Osteocyte (in vitro differentiated cells): ENCODE measurements around the gene KCNK4. TPM values are rescaled to one million over a fixed set of nuclear protein-coding genes. Genes with fewer than 3 reads are reported as not detected.
A peak's percentile ranks its signal among the peaks of the same experiment; 100 is the strongest.
"Not testable (repeated sequence)": the region's sequence is repeated elsewhere in the genome, so short reads cannot be mapped to it uniquely, and the experiment has no call there.

Source experiments
- DNase-seq: peaks from one replicate; pipeline ENCODE4 v3.0.0; 2021; ENCODE audit warnings: mixed read lengths; ENCODE audit not compliant: unreplicated experiment; ENCODE audit errors: extremely low spot score
- H3K27ac Mint-ChIP-seq: one replicate; pipeline ENCODE4 v1.8.0; 2021; ENCODE audit warnings: mild to moderate bottlenecking, mixed read lengths; ENCODE audit not compliant: unreplicated experiment
- H3K27me3 Mint-ChIP-seq: one replicate; pipeline ENCODE4 v1.8.0; 2021; ENCODE audit warnings: mixed read lengths; ENCODE audit not compliant: unreplicated experiment
- H3K36me3 Mint-ChIP-seq: one replicate; pipeline ENCODE4 v1.8.0; 2021; ENCODE audit warnings: mixed read lengths; ENCODE audit not compliant: unreplicated experiment
- H3K4me1 Mint-ChIP-seq: one replicate; pipeline ENCODE4 v1.8.0; 2021; ENCODE audit warnings: mixed read lengths; ENCODE audit not compliant: unreplicated experiment
- H3K4me3 Mint-ChIP-seq: one replicate; pipeline ENCODE4 v1.8.0; 2021; ENCODE audit warnings: mild to moderate bottlenecking, moderate library complexity, mixed read lengths; ENCODE audit not compliant: unreplicated experiment
- H3K9me3 Mint-ChIP-seq: one replicate; pipeline ENCODE4 v1.8.0; 2021; ENCODE audit warnings: mixed read lengths; ENCODE audit not compliant: unreplicated experiment
- total RNA-seq: library from RNA; stranded (reverse); gene quantifications from 2 replicates; pipeline ENCODE4 v1.2.1, GENCODE V29; 2021
- TF ChIP-seq, protein P1 (sequence below): fragments of 200-600 bp; sonication (generic); IDR thresholded peaks from 2 replicates; pipeline ENCODE4 v1.5.0; 2021; ENCODE audit warnings: antibody characterized with exemption, mild to moderate bottlenecking, moderate library complexity

KCNK4 gene
- total RNA-seq, 1 donor from 2014 or later, result 0.43 TPM

DNA sequence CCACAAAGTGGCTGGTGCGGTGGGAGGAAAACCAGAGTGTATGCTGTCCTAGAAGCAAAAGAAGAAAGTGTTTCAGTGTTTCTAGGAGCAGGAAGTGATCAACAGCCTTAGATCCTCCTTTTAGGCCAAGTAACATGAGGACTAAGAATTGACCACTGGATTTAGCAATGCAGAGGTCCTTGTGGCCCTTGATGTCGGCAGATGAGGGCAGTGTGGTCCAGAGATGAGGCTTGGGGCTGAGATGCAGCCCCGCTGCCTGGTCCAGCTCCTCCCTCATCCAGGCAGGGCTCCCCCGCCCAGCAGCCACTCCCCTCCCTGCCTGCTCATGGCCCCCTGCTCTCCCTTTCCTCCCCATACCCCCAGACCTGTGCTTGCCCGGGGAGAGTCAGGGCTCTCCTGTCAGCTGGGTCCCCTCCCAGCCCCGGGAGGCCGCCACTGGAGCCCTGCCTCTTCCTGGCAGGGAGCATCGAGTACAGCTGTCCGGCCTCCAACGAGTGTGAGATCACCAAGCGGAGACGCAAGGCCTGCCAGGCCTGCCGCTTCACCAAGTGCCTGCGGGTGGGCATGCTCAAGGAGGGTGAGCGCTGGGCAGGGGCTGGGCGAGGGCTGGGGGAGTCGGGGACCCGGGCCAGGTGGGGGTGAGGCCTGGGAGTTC lies 22.5 kb downstream of the KCNK4 start:
- H3K9me3 Mint-ChIP-seq, result no peaks in the 10 kb centered on the region
- H3K4me3 Mint-ChIP-seq, result no peak overlapping the region
- H3K36me3 Mint-ChIP-seq, result peaks cover 4% of the 10 kb centered on the region
- DNase-seq, result no peak
- H3K4me1 Mint-ChIP-seq, result peaks cover 13% of the 10 kb centered on the region
- H3K27me3 Mint-ChIP-seq, result no peaks in the 10 kb centered on the region
- TF ChIP-seq, protein P1, sequence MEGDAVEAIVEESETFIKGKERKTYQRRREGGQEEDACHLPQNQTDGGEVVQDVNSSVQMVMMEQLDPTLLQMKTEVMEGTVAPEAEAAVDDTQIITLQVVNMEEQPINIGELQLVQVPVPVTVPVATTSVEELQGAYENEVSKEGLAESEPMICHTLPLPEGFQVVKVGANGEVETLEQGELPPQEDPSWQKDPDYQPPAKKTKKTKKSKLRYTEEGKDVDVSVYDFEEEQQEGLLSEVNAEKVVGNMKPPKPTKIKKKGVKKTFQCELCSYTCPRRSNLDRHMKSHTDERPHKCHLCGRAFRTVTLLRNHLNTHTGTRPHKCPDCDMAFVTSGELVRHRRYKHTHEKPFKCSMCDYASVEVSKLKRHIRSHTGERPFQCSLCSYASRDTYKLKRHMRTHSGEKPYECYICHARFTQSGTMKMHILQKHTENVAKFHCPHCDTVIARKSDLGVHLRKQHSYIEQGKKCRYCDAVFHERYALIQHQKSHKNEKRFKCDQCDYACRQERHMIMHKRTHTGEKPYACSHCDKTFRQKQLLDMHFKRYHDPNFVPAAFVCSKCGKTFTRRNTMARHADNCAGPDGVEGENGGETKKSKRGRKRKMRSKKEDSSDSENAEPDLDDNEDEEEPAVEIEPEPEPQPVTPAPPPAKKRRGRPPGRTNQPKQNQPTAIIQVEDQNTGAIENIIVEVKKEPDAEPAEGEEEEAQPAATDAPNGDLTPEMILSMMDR, result no peak
- H3K27ac Mint-ChIP-seq, result peak overlapping the region; percentile 37

DNA sequence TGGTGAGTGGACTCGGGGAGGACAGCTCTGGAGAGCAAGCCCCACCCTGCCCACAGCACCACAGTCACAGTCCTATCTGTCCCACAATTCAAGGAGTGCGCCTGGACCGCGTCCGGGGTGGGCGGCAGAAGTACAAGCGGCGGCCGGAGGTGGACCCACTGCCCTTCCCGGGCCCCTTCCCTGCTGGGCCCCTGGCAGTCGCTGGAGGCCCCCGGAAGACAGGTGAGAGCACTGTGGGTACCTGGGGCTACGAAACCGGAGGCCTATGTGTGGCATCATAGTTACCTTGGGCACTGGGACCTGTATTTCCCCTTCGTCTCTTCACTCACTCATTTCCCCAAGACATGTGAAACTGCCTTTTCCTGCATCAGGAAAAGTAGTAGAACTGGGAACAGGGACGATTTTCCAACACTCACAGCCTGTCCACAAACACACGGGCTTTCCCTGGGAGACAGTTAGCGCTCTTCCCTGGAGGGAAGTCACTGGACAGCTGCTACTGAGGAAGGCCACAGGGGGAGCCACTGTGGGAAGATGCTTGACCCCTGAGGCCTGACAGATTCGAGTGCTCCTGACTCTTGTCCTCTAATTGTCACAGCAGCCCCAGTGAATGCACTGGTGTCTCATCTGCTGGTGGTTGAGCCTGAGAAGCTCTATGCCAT lies 23.2 kb downstream of the KCNK4 start:
- DNase-seq, result no peak
- H3K27ac Mint-ChIP-seq, result no peak overlapping the region
- H3K4me1 Mint-ChIP-seq, result peaks cover 18% of the 10 kb centered on the region
- H3K4me3 Mint-ChIP-seq, result no peak overlapping the region
- no peaks in the 10 kb centered on the region for H3K9me3 Mint-ChIP-seq
- peaks cover 4% of the 10 kb centered on the region for H3K36me3 Mint-ChIP-seq
- no peaks in the 10 kb centered on the region for H3K27me3 Mint-ChIP-seq
- TF ChIP-seq, protein P1, result no peak

DNA sequence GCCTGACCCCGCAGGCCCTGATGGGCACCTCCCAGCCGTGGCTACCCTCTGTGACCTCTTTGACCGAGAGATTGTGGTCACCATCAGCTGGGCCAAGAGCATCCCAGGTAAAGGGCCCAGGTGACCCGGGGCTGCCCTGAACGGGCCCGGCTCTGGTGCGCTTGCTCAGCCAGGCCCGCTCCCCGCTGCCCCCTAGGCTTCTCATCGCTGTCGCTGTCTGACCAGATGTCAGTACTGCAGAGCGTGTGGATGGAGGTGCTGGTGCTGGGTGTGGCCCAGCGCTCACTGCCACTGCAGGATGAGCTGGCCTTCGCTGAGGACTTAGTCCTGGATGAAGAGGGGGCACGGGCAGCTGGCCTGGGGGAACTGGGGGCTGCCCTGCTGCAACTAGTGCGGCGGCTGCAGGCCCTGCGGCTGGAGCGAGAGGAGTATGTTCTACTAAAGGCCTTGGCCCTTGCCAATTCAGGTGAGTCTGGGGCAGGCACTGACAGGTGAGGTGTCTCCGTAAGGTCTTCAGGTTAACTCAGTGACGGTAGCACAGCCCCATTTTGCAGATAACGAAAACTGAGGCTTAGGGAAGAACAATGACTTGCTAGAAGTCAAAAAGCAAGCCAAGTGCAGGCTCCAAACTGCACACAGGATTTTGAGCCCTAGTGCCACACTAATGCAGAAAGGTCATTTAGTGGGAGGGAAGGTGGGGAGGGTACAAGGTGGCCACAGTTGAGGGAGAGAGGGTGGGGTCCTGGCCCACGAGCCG lies 23.9 kb downstream of the KCNK4 start:
- Mint-ChIP-seq H3K4me1 (peaks cover 25% of the 10 kb centered on the region), H3K27me3 (no peaks in the 10 kb centered on the region), H3K36me3 (peaks cover 4% of the 10 kb centered on the region), H3K9me3 (no peaks in the 10 kb centered on the region), H3K27ac (no peak overlapping the region), H3K4me3 (peak overlapping the region; percentile 26)
- no peak for DNase-seq
- TF ChIP-seq, protein P1, result no peak

DNA sequence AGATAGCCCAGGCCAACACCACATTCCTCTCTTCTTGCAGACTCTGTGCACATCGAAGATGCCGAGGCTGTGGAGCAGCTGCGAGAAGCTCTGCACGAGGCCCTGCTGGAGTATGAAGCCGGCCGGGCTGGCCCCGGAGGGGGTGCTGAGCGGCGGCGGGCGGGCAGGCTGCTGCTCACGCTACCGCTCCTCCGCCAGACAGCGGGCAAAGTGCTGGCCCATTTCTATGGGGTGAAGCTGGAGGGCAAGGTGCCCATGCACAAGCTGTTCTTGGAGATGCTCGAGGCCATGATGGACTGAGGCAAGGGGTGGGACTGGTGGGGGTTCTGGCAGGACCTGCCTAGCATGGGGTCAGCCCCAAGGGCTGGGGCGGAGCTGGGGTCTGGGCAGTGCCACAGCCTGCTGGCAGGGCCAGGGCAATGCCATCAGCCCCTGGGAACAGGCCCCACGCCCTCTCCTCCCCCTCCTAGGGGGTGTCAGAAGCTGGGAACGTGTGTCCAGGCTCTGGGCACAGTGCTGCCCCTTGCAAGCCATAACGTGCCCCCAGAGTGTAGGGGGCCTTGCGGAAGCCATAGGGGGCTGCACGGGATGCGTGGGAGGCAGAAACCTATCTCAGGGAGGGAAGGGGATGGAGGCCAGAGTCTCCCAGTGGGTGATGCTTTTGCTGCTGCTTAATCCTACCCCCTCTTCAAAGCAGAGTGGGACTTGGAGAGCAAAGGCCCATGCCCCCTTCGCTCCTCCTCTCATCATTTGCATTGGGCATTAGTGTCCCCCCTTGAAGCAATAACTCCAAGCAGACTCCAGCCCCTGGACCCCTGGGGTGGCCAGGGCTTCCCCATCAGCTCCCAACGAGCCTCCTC lies 24.8 kb downstream of the KCNK4 start:
- Mint-ChIP-seq H3K27ac (peak overlapping the region; percentile 99), H3K4me3 (peak overlapping the region; percentile 92), H3K36me3 (peaks cover 12% of the 10 kb centered on the region), H3K4me1 (peaks cover 34% of the 10 kb centered on the region)
- DNase-seq, H3K9me3 Mint-ChIP-seq, H3K27me3 Mint-ChIP-seq: not testable (repeated sequence)

- Mint-ChIP-seq H3K27me3 (no peaks in the 10 kb centered on the region), H3K4me1 (peaks cover 39% of the 10 kb centered on the region), H3K4me3 (peak overlapping the region; percentile 92), H3K36me3 (peaks cover 19% of the 10 kb centered on the region), H3K9me3 (no peaks in the 10 kb centered on the region), H3K27ac (peak overlapping the region; percentile 99)
- TF ChIP-seq, protein P1, result peak; percentile 12
- no peak for DNase-seq
Measured at GRCh38 chr11:64316672-64317324, 25.7 kb downstream of the KCNK4 start.
